HepG2 (cell line): ENCODE measurements around the gene TEAD1. TPM values are rescaled to one million over a fixed set of nuclear protein-coding genes. Genes with fewer than 3 reads are reported as not detected.

ENCODE experiments used
- ATF6 ChIP-seq: sonication (generic); formaldehyde crosslinking; conservative IDR thresholded peaks from 2 replicates; pipeline ENCODE4 v1.4.0; 2020; ENCODE audit warnings: missing genetic modification reagents
- DDIT3 ChIP-seq: sonication (generic); formaldehyde crosslinking; IDR thresholded peaks from 2 replicates; pipeline ENCODE4 v1.4.0; 2020; ENCODE audit warnings: mild to moderate bottlenecking, missing genetic modification reagents
- FOXP1 ChIP-seq, 2 experiments: fragments of 450-650 bp in 1 of 2; IDR thresholded peaks; 2 replicates each; pipeline ENCODE4 v1.6.1; 2017 to 2018; ENCODE audit warnings: antibody characterized with exemption in 1 of 2
- NFAT5 ChIP-seq: sonication (generic); formaldehyde crosslinking; IDR thresholded peaks from 2 replicates; pipeline ENCODE4 v1.4.0; 2020; ENCODE audit warnings: missing genetic modification reagents
- PAWR ChIP-seq: sonication (generic); formaldehyde crosslinking; IDR thresholded peaks from 2 replicates; pipeline ENCODE4 v1.4.0; 2020; ENCODE audit warnings: missing genetic modification reagents, mild to moderate bottlenecking, borderline replicate concordance
- SIX1 ChIP-seq: sonication (generic); formaldehyde crosslinking; IDR thresholded peaks from 2 replicates; pipeline ENCODE4 v1.4.0; 2020; ENCODE audit warnings: missing genetic modification reagents, borderline replicate concordance
- ZBTB42 ChIP-seq: sonication (generic); formaldehyde crosslinking; IDR thresholded peaks from 2 replicates; pipeline ENCODE4 v1.5.0; 2020; ENCODE audit warnings: mild to moderate bottlenecking, missing genetic modification reagents
- polyA plus RNA-seq, 8 experiments: library from polyadenylated mRNA; depleted of rRNA in 3 of 8; stranded (reverse) in 7 of 8; unstranded in 1 of 8; fragments of >200 nt; fragmentation: Illumina TruSeq in 4 of 8; extraction: Trizol in 4 of 8; gene quantifications; 2 replicates each; pipeline versions ENCODE4 v1.2.1 to v1.2.3, GENCODE V29; 2011 to 2016; ENCODE audit warnings: low read depth in 4 of 8, missing spikeins in 1 of 8, mixed read lengths in 1 of 8; ENCODE audit not compliant: insufficient read depth in 1 of 8
- total RNA-seq, 5 experiments: library from RNA; depleted of rRNA; stranded (reverse); fragments of >200 nt; fragmentation: Illumina TruSeq; extraction: Trizol; gene quantifications; 2 replicates each; pipeline ENCODE4 v1.2.3, GENCODE V29; 2016; ENCODE audit warnings: low read depth in 1 of 5

TEAD1 gene
- total and polyA plus RNA-seq, 2 of the 13 experiments (the other 11 are each of a cell fraction or from before 2014, with no cell fraction given): 20.1 to 30.5 TPM

- no peak for TF ChIP-seq NFAT5 (CRISPR knock-in tag)
- no peak for TF ChIP-seq ATF6
- TF ChIP-seq FOXP1 (IDR thresholded peaks at IDR 0.05): no peak
- no peak for TF ChIP-seq FOXP1 (CRISPR knock-in tag; IDR thresholded peaks at IDR 0.05)
- no peak for TF ChIP-seq ZBTB42 (CRISPR knock-in tag)
- TF ChIP-seq SIX1 (CRISPR knock-in tag): no peak
- TF ChIP-seq DDIT3 (CRISPR knock-in tag): no peak
- no peak for TF ChIP-seq PAWR (CRISPR knock-in tag)
Observed at GRCh38 chr11:12669930-12670329, 4.3 kb upstream of the TEAD1 start (continued).
